D721Med (cell line): ENCODE results near the gene TERF2IP.

ENCODE experiments used
- DNase-seq: peaks from one replicate; pipeline ENCODE4 v3.0.0; 2011; ENCODE audit warnings: low spot score; ENCODE audit not compliant: insufficient read length
- FAIRE-seq: peaks from 2 replicates; lab custom pipeline; 2011; peaks lifted over from hg19 to GRCh38; lab: Jason Lieb, UNC
- CTCF ChIP-seq: IDR thresholded peaks from 2 replicates; pipeline ENCODE4 v1.5.1; 2012; ENCODE audit warnings: mild to moderate bottlenecking, control low read depth; ENCODE audit not compliant: insufficient read depth; ENCODE audit errors: missing control alignments

TERF2IP gene

GRCh38 chr16:75624921-75625334, 22.6 kb upstream of the TERF2IP start:
- FAIRE-seq = no peak
- no peak for TF ChIP-seq CTCF
- DNase-seq = no peak

- DNase-seq (no peak), FAIRE-seq (no peak)
- TF ChIP-seq CTCF = no peak
These were observed 20.8 kb upstream of the TERF2IP start for GRCh38 chr16:75626806-75627205.

- TF ChIP-seq CTCF = no peak
- FAIRE-seq = no peak
- no peak for DNase-seq
These were observed 19.7 kb upstream of the TERF2IP start for GRCh38 chr16:75627851-75628250.

- DNase-seq (no peak), FAIRE-seq (no peak)
These were observed 19.2 kb upstream of the TERF2IP start for GRCh38 chr16:75628351-75628750.

GRCh38 chr16:75629132-75629531, 18.4 kb upstream of the TERF2IP start:
- TF ChIP-seq CTCF = no peak
- DNase-seq (no peak), FAIRE-seq (no peak)

More at GRCh38 chr16:75628351-75628750, 19.2 kb upstream of the TERF2IP start:
- TF ChIP-seq CTCF = no peak

GRCh38 chr16:75630052-75630451, 17.5 kb upstream of the TERF2IP start:
- FAIRE-seq (no peak), DNase-seq (no peak)
- TF ChIP-seq CTCF = no peak

- FAIRE-seq (no peak), DNase-seq (no peak)
- no peak for TF ChIP-seq CTCF
These were observed 14.7 kb upstream of the TERF2IP start for GRCh38 chr16:75632857-75633256.
